GM18858 (cell line): ENCODE results near the gene GFY.
"Not testable (repeated sequence)": the region's sequence is repeated elsewhere in the genome, so short reads cannot be mapped to it uniquely, and the experiment has no call there.

Experiments
- ATAC-seq: cut with Tn5 transposase; IDR thresholded peaks from one replicate; pipeline ENCODE4 v1.9.1; 2021; ENCODE audit not compliant: unreplicated experiment

Gene GFY

DNA sequence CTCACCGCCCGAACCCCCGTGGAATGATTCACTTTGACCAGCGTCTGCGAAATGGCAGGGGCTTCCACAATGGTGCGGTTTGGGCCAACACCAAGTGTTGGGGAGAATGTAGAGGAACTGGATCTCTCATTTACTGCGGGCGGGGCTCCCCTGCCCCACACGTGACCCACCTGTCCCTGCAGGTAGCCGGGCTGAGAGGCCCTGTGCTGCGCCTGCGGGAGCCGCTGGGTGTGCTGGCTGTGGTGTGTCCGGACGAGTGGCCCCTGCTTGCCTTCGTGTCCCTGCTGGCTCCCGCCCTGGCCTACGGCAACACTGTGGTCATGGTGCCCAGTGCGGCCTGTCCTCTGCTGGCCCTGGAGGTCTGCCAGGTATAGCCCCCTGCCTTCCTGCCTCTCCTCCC, 43.0 kb downstream of the GFY start:
- ATAC-seq: no peak

DNA sequence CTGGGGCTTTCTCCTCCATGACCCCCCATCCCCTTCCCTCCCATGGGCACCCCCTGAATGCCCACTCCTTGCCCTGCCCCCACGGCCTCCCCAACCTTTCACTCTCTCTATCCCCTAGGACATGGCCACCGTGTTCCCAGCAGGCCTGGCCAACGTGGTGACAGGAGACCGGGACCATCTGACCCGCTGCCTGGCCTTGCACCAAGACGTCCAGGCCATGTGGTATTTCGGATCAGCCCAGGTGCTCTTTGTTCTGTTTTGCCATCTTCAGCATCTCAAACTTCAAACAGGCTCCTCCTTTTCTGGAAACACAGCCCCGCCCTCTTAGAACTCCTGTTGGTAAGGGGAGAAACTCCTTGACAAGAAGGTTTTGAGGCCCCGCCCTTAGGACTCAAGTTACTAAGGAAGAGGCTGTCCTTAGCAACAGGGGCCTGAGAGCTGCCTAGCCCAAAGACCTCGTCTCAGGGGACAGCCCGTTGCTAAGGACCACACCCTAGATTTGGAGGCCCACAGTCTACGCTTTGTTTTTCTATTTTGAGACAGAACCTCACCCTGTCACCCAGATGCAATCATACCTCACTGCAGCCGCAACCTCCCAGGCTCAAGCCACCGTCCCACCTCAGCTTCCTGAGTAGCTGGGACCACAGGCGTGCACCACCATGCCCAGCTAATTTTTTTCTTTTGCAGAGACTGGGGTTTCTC, 43.7 kb downstream of the GFY start:
- ATAC-seq: no peak

DNA sequence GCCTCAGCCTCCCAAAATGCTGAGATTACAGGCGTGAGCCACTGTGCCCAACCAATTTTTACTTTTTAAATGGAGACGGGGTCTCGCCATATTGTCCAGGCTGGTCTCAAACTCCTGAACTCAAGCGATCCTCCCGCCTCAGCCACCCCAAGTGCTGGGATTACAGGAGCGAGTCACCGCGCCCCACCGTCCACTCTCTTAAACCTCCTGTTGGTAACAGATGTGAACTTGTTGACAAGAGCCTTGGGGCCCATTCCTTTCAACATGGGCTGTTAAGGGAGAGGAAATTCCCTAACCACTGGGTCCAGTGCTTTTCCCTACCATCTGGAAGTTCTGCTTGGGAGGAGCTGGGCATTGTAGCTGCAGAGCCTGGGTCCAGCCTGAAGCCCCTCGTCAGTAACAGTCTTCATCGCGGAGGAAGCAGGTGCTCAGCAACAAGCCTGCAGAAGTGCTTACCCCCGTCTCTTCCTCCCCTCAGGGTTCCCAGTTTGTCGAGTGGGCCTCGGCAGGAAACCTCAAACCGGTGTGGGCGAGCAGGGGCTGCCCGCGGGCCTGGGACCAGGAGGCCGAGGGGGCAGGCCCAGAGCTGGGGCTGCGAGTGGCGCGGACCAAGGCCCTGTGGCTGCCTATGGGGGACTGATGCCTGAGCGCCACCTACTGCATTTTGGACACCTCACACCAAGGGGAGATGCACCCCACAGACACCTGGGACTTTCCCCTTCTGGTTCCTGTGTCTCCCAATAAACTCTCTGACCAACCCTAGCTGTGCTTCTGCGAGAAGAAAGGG, 44.8 kb downstream of the GFY start:
- no peak for ATAC-seq

DNA sequence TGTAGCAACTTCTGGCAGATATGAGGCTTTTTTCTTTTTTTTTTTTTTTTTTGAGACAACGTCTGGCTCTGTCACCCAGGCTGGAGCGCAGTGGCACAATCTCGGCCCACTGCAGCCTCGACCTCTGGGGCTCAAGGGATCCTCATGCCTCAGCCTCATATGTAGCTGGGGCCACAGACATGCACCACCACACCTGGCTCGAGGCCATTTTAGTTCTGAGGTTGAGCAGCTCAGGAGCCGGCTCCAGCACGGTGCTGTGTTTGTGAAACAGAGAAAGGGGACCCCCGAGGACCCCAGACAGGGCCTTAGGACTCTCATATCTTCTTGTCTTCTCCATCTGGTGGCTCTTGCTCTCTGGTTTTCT, 45.4 kb downstream of the GFY start:
- ATAC-seq: no peak

DNA sequence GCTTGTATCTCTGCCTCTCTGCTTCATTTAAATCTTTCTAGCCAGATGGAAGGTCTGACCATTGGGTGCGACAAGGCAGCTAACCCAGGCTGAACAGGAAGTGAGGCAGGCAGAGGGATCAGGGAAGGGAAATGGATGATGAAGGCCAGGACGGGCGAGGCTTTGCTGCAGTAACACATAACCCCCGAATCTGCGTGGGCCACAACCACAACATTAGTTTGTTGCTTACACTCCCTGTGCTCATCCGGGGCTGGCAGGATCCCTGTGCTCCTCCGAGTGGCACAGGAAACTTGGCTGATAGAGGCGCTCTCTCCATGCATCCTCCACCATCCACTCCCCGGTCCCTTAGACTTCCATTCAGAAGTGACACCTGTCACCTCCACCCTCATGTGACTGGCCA, 47.7 kb downstream of the GFY start:
- no peak for ATAC-seq

DNA sequence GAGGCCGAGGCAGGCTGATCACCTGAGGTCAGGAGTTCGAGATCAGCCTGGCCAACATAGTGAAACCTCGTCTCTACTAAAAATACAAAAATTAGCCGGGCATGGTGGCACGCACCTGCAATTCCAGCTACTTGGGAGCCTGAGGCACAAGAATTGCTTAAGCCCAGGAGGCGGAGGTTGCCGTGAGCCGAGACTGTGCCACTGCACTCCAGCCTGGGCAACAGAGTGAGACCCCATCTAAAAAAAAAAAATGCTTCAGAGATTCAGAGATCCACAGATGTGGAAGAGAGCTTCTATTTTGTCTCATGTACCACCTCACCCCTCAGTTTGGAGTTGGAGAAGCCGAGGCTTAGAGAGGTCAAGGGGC, 48.3 kb downstream of the GFY start:
- not testable (repeated sequence) for ATAC-seq

DNA sequence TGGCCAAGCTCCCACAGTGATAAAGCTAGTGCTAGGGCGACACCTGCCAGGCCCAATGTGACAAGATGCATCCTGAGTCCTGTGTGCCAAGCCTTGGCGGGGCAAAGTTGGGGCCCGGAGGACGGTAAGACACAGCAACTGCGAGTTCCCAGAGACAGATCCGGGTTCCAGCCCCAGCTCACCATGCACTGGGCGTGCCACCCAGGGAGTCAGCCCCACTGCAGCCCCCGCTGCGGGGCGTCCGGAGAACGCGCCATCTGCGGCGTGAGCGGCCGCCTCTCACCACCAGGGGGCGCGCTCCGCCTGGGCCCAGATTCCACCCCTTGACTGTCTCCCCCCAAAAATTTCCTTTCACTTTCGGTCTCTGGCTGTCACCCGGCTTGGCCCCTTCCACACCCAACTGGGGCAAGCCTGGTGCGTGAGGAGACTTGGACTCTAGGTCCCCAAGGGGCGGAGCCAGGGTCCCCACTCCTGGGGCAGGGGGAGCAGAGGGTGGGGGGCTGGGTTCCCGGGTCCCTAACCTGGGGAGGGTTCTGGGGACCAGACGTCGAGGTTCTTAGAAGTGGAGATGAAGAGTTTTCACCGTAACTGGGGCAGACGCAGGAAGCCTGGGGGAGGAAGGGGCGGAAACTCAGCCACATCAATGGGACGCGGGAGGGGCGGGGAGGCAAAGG, 48.8 kb downstream of the GFY start, which contains the start of gene FLT3LG:
Gene FLT3LG, plus strand, starts transcription at position 348 of the 674 bp plus-strand sequence. CDS start 425 bp downstream, outside the sequence.
- ATAC-seq: no peak

DNA sequence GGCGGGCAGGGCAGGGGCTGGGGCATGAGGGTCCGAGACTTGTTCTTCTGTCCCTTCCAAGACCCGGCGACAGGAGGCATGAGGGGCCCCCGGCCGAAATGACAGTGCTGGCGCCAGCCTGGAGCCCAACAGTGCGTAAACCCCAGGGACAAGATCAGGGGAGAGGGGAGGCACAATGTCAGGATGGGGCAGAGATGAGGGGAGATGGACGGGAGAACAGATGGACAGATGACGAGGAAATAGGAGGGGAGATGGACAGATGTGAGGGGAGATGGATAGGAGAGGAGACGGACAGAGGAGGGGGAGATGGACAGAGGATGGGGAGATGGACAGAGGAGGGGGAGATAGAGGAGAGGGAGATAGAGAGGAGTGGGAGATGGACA, 49.3 kb downstream of the GFY start:
- no peak for ATAC-seq

DNA sequence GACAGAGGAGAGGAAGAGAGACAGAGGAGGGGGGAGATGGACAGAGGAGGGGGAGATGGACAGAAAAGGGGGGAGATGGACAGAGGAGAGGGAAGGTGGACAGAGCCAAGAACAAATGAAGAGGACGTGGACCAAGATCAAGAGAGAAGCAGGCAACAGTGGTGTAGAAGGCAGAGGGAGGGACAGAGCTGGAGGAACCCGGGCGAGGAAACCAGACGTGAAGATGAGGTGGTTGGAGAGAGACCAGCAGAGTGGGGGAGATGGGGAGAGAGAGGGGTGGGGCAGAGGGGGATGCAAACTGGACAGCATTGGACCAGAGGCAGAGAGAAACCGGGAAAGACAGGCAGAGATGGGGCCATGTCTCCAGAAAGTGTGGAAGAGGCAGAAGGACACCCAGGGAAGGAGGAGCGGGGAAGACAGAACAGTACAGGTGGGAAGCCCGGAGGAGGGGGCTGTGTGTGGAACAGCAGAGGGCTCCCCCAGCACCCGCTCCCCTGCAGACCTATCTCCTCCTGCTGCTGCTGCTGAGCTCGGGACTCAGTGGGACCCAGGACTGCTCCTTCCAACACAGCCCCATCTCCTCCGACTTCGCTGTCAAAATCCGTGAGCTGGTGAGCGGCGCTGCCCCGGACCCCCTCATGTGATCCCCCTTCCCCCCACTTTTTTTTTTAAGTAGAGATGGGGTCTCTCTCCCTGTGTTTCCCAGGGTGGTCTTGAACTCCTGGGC, 50.2 kb downstream of the GFY start:
- ATAC-seq: no peak

DNA sequence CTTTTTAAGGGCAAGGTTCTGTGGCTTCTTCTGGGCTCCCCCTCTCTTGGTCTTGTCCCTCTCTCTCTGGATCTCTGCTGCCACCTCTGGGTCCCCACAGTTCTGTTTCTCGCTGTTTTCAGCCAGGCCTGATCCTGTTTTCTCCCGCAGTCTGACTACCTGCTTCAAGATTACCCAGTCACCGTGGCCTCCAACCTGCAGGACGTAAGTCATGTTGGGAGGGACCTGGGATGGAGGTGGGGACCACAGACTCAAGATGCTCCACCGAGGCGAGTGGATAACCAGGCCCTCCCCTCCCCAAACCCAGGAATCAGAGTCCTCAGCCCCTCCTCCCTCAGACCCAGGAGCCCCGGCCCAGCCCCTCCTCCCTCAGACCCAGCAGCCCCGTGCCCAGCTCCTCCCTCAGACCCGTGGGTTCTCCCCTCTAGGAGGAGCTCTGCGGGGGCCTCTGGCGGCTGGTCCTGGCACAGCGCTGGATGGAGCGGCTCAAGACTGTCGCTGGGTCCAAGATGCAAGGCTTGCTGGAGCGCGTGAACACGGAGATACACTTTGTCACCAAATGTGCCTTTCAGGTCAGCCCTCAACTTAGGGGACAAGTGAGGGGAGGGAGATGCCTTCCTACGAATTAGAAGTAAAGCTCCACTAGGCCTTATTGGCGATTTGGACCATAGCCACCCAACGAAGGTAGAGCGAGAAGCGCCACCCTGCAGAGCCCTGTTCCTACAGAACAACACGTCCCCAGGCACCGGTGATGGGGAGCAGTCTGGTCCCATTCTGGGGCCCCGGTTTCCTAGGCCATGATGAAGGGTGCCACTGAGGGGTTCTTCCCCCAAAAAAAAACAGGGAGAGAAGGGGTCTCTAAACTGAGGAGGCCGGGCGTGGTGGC, 51.0 kb downstream of the GFY start:
- no peak for ATAC-seq
